KMS-11 (cell line): ENCODE measurements around the gene LRRC55.

ENCODE experiments used
- H2AFZ ChIP-seq: fragments of 200-600 bp; sonication (generic); 2 replicates; pipeline ENCODE4 v1.6.1; 2016; ENCODE audit warnings: antibody characterized with exemption, mixed run types, low read depth
- H3K27ac ChIP-seq: fragments of 200-600 bp; sonication (generic); 2 replicates; pipeline ENCODE4 v1.6.1; 2016; ENCODE audit warnings: mild to moderate bottlenecking, mixed run types
- H3K27me3 ChIP-seq: fragments of 200-600 bp; sonication (generic); 2 replicates; pipeline ENCODE4 v1.6.1; 2017; ENCODE audit warnings: mild to moderate bottlenecking, low read depth, mixed run types, moderate library complexity; ENCODE audit not compliant: insufficient read depth
- H3K36me3 ChIP-seq: fragments of 200-600 bp; sonication (generic); 2 replicates; pipeline ENCODE4 v1.6.1; 2017; ENCODE audit warnings: mild to moderate bottlenecking, mixed run types; ENCODE audit not compliant: insufficient read depth
- H3K4me1 ChIP-seq: fragments of 200-600 bp; sonication (generic); 2 replicates; pipeline ENCODE4 v1.6.1; 2016; ENCODE audit warnings: mild to moderate bottlenecking, low read depth, mixed run types; ENCODE audit not compliant: poor library complexity, severe bottlenecking
- H3K4me2 ChIP-seq: fragments of 200-600 bp; sonication (generic); 2 replicates; pipeline ENCODE4 v1.7.0; 2016; ENCODE audit warnings: mild to moderate bottlenecking, mixed run types
- H3K4me3 ChIP-seq: fragments of 200-600 bp; sonication (generic); IDR thresholded peaks from 2 replicates; pipeline ENCODE4 v1.6.1; 2017; ENCODE audit warnings: low read depth, low read length, mixed read lengths; ENCODE audit not compliant: insufficient read depth
- H3K79me2 ChIP-seq: fragments of 200-600 bp; sonication (generic); 2 replicates; pipeline ENCODE4 v1.6.1; 2016; ENCODE audit warnings: low read depth, mixed run types; ENCODE audit not compliant: insufficient read depth
- H3K9ac ChIP-seq: fragments of 200-600 bp; sonication (generic); 2 replicates; pipeline ENCODE4 v1.6.1; 2016; ENCODE audit warnings: mild to moderate bottlenecking, mixed run types
- H4K20me1 ChIP-seq: fragments of 200-600 bp; sonication (generic); 2 replicates; pipeline ENCODE4 v1.6.1; 2016; ENCODE audit warnings: mild to moderate bottlenecking, mixed run types; ENCODE audit not compliant: insufficient read depth
- CTCF ChIP-seq: fragments of 200-600 bp; sonication (generic); conservative IDR thresholded peaks from 2 replicates; pipeline ENCODE4 v1.6.1; 2017; ENCODE audit warnings: low read depth, mild to moderate bottlenecking, antibody characterized with exemption, low read length, moderate library complexity, mixed read lengths

LRRC55 gene

GRCh38 chr11:57230791-57231538, 49.2 kb downstream of the LRRC55 start:
- H3K27me3 ChIP-seq, result no peaks in the 10 kb centered on the region
- H2AFZ ChIP-seq, result no peak overlapping the region
- H3K4me3 ChIP-seq, result no peak overlapping the region
- H3K27ac ChIP-seq, result no peak overlapping the region
- no peaks in the 10 kb centered on the region for H3K79me2 ChIP-seq
- no peaks in the 10 kb centered on the region for H4K20me1 ChIP-seq
- H3K4me1 ChIP-seq, result no peaks in the 10 kb centered on the region
- TF ChIP-seq CTCF, result no peak
- H3K9ac ChIP-seq, result no peak overlapping the region
- no peaks in the 10 kb centered on the region for H3K36me3 ChIP-seq
- H3K4me2 ChIP-seq, result no peak overlapping the region

GRCh38 chr11:57231539-57232253, 49.9 kb downstream of the LRRC55 start:
- Histone ChIP-seq H3K79me2 (no peaks in the 10 kb centered on the region), H3K4me1 (no peaks in the 10 kb centered on the region), H3K27me3 (no peaks in the 10 kb centered on the region), H4K20me1 (no peaks in the 10 kb centered on the region), H3K9ac (no peak overlapping the region), H3K4me2 (no peak overlapping the region), H3K27ac (no peak overlapping the region), H3K36me3 (no peaks in the 10 kb centered on the region), H2AFZ (no peak overlapping the region), H3K4me3 (no peak overlapping the region)
- no peak for TF ChIP-seq CTCF

GRCh38 chr11:57233702-57234101, 51.9 kb downstream of the LRRC55 start:
- no peak overlapping the region for H3K9ac ChIP-seq
- no peak overlapping the region for H3K4me2 ChIP-seq
- no peak for TF ChIP-seq CTCF
- no peaks in the 10 kb centered on the region for H3K79me2 ChIP-seq
- H2AFZ ChIP-seq, result no peak overlapping the region
- no peaks in the 10 kb centered on the region for H3K4me1 ChIP-seq
- no peaks in the 10 kb centered on the region for H4K20me1 ChIP-seq
- no peak overlapping the region for H3K27ac ChIP-seq
- no peaks in the 10 kb centered on the region for H3K27me3 ChIP-seq
- no peak overlapping the region for H3K4me3 ChIP-seq
- H3K36me3 ChIP-seq, result no peaks in the 10 kb centered on the region

- H3K79me2 ChIP-seq, result no peaks in the 10 kb centered on the region
- no peak for TF ChIP-seq CTCF
- H3K4me3 ChIP-seq, result no peak overlapping the region
- H4K20me1 ChIP-seq, result no peaks in the 10 kb centered on the region
- H3K36me3 ChIP-seq, result no peaks in the 10 kb centered on the region
- H3K9ac ChIP-seq, result no peak overlapping the region
- no peaks in the 10 kb centered on the region for H3K27me3 ChIP-seq
- H3K4me2 ChIP-seq, result no peak overlapping the region
- no peak overlapping the region for H2AFZ ChIP-seq
- no peak overlapping the region for H3K27ac ChIP-seq
- H3K4me1 ChIP-seq, result no peaks in the 10 kb centered on the region
Measured at GRCh38 chr11:57235761-57236703, 54.3 kb downstream of the LRRC55 start.
